KMS-11 (cell line): Measurements from ENCODE around the gene HMG20A.

Source experiments
- H2AFZ ChIP-seq: fragments of 200-600 bp; sonication (generic); 2 replicates; pipeline ENCODE4 v1.6.1; 2016; ENCODE audit warnings: antibody characterized with exemption, mixed run types, low read depth
- H3K27ac ChIP-seq: fragments of 200-600 bp; sonication (generic); 2 replicates; pipeline ENCODE4 v1.6.1; 2016; ENCODE audit warnings: mild to moderate bottlenecking, mixed run types
- H3K27me3 ChIP-seq: fragments of 200-600 bp; sonication (generic); 2 replicates; pipeline ENCODE4 v1.6.1; 2017; ENCODE audit warnings: mild to moderate bottlenecking, low read depth, mixed run types, moderate library complexity; ENCODE audit not compliant: insufficient read depth
- H3K36me3 ChIP-seq: fragments of 200-600 bp; sonication (generic); 2 replicates; pipeline ENCODE4 v1.6.1; 2017; ENCODE audit warnings: mild to moderate bottlenecking, mixed run types; ENCODE audit not compliant: insufficient read depth
- H3K4me1 ChIP-seq: fragments of 200-600 bp; sonication (generic); 2 replicates; pipeline ENCODE4 v1.6.1; 2016; ENCODE audit warnings: mild to moderate bottlenecking, low read depth, mixed run types; ENCODE audit not compliant: poor library complexity, severe bottlenecking
- H3K4me2 ChIP-seq: fragments of 200-600 bp; sonication (generic); 2 replicates; pipeline ENCODE4 v1.7.0; 2016; ENCODE audit warnings: mild to moderate bottlenecking, mixed run types
- H3K4me3 ChIP-seq: fragments of 200-600 bp; sonication (generic); IDR thresholded peaks from 2 replicates; pipeline ENCODE4 v1.6.1; 2017; ENCODE audit warnings: low read depth, low read length, mixed read lengths; ENCODE audit not compliant: insufficient read depth
- H3K79me2 ChIP-seq: fragments of 200-600 bp; sonication (generic); 2 replicates; pipeline ENCODE4 v1.6.1; 2016; ENCODE audit warnings: low read depth, mixed run types; ENCODE audit not compliant: insufficient read depth
- H3K9ac ChIP-seq: fragments of 200-600 bp; sonication (generic); 2 replicates; pipeline ENCODE4 v1.6.1; 2016; ENCODE audit warnings: mild to moderate bottlenecking, mixed run types
- H4K20me1 ChIP-seq: fragments of 200-600 bp; sonication (generic); 2 replicates; pipeline ENCODE4 v1.6.1; 2016; ENCODE audit warnings: mild to moderate bottlenecking, mixed run types; ENCODE audit not compliant: insufficient read depth
- TF ChIP-seq, protein P1 (sequence below): fragments of 200-600 bp; sonication (generic); conservative IDR thresholded peaks from 2 replicates; pipeline ENCODE4 v1.6.1; 2017; ENCODE audit warnings: low read depth, mild to moderate bottlenecking, antibody characterized with exemption, low read length, moderate library complexity, mixed read lengths

Gene HMG20A

GRCh38 chr15:77476995-77477394 lies 56.3 kb downstream of the HMG20A start:
- Histone ChIP-seq H3K27ac (no peak overlapping the region), H3K4me2 (no peak overlapping the region), H3K9ac (no peak overlapping the region), H3K4me3 (no peak overlapping the region), H4K20me1 (no peaks in the 10 kb centered on the region), H3K4me1 (no peaks in the 10 kb centered on the region), H3K36me3 (no peaks in the 10 kb centered on the region), H3K79me2 (no peaks in the 10 kb centered on the region), H3K27me3 (no peaks in the 10 kb centered on the region), H2AFZ (no peak overlapping the region)
- TF ChIP-seq, protein P1, sequence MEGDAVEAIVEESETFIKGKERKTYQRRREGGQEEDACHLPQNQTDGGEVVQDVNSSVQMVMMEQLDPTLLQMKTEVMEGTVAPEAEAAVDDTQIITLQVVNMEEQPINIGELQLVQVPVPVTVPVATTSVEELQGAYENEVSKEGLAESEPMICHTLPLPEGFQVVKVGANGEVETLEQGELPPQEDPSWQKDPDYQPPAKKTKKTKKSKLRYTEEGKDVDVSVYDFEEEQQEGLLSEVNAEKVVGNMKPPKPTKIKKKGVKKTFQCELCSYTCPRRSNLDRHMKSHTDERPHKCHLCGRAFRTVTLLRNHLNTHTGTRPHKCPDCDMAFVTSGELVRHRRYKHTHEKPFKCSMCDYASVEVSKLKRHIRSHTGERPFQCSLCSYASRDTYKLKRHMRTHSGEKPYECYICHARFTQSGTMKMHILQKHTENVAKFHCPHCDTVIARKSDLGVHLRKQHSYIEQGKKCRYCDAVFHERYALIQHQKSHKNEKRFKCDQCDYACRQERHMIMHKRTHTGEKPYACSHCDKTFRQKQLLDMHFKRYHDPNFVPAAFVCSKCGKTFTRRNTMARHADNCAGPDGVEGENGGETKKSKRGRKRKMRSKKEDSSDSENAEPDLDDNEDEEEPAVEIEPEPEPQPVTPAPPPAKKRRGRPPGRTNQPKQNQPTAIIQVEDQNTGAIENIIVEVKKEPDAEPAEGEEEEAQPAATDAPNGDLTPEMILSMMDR: no peak

- H3K27ac ChIP-seq: no peak overlapping the region
- H3K4me3 ChIP-seq: no peak overlapping the region
- H3K4me1 ChIP-seq: no peaks in the 10 kb centered on the region
- no peaks in the 10 kb centered on the region for H4K20me1 ChIP-seq
- TF ChIP-seq, protein P1: no peak
- H3K27me3 ChIP-seq: no peaks in the 10 kb centered on the region
- H3K4me2 ChIP-seq: no peak overlapping the region
- no peaks in the 10 kb centered on the region for H3K79me2 ChIP-seq
- H3K9ac ChIP-seq: no peak overlapping the region
- H2AFZ ChIP-seq: no peak overlapping the region
- H3K36me3 ChIP-seq: no peaks in the 10 kb centered on the region
Observed at GRCh38 chr15:77478051-77478450, 57.4 kb downstream of the HMG20A start.

DNA sequence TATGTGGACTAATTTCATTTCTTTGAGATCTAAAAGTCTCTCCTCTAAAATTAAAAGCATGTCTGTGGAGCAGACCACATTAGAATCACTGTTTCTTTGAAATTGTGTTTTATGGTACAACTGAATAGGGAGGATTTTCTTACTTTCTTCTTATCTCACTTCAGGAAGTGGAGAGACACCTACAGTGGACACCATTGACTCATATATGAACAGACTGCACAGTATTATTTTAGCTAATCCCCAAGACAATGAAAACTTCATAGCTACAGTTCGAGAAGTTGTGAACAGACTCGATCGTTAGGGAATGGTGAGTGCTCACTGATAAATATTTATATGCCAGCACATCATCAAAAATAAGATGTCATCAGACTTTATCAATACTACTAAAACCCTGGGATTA lies 58.3 kb downstream of the HMG20A start:
- H2AFZ ChIP-seq: no peak overlapping the region
- H3K4me3 ChIP-seq: no peak overlapping the region
- TF ChIP-seq, protein P1: no peak
- H3K27ac ChIP-seq: no peak overlapping the region
- no peaks in the 10 kb centered on the region for H3K27me3 ChIP-seq
- no peaks in the 10 kb centered on the region for H3K79me2 ChIP-seq
- no peaks in the 10 kb centered on the region for H4K20me1 ChIP-seq
- H3K36me3 ChIP-seq: no peaks in the 10 kb centered on the region
- no peak overlapping the region for H3K4me2 ChIP-seq
- H3K4me1 ChIP-seq: no peaks in the 10 kb centered on the region
- no peak overlapping the region for H3K9ac ChIP-seq

DNA sequence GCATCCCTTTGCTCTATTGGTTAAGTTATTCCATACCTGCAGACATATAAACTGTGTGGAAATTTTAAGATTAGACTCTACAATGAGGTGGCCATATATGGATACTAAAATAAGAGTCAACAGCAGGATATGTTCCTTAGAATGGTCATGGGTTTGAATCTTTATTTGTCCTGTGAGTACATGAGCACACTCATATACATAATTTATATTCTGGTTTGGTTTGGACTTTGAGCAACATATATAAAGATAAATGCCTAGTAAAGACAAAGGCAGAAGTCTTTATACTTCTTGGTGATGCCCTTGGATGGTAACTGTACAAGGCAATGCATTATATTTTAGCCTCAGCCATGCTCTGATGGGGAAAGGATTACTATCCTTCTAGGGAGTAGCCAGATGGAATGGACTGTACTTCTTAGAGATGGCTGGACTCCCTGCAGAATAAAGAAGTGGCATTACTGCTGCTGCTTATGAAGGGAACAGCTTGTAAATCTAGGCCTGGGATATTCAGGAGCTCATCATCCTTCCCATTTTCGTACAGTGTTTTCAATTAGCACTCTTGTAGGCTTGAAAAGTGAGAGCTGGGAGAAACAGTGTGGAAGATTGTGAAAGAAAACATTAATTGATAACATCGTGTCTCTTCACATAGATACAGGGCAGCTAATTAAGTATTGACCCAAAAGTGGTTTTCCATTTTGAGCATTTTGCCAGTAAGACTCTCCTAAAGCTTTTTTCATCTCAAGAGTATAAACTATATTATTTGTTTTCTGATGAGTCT lies 60.4 kb downstream of the HMG20A start:
- Histone ChIP-seq H3K4me2 (no peak overlapping the region), H3K4me1 (no peaks in the 10 kb centered on the region), H2AFZ (no peak overlapping the region), H3K4me3 (no peak overlapping the region), H3K9ac (no peak overlapping the region), H3K36me3 (no peaks in the 10 kb centered on the region), H3K79me2 (no peaks in the 10 kb centered on the region), H3K27me3 (no peaks in the 10 kb centered on the region), H4K20me1 (no peaks in the 10 kb centered on the region), H3K27ac (no peak overlapping the region)
- TF ChIP-seq, protein P1: no peak
